OCI-LY7 (cell line): ENCODE data around the gene NHS. TPM values are rescaled to one million over a fixed set of nuclear protein-coding genes. Genes with fewer than 3 reads are reported as not detected.

Experiments
- BruUV-seq: library from RNA; stranded (reverse); fragments of 400-500 nt; replicated peaks from 2 replicates; lab custom pipeline; 2021; lab: Mats Ljungman, UMichigan
- CTCF ChIA-PET: fragments of 300-600 bp; sonication (Branson Sonifier 250); formaldehyde crosslinking; loops from one replicate; lab custom pipeline; 2022; ENCODE audit warnings: antibody characterized with exemption; ENCODE audit not compliant: unreplicated experiment; lab: Charles Lee
- POLR2A ChIA-PET: fragments of 300-600 bp; sonication (Branson Sonifier 250); formaldehyde crosslinking; loops from one replicate; lab custom pipeline; 2022; ENCODE audit warnings: antibody characterized with exemption; lab: Charles Lee
- DNase-seq: peaks from one replicate; pipeline ENCODE4 v3.0.0-alpha.2; 2015; ENCODE audit warnings: low spot score
- H2AFZ ChIP-seq: fragments of 200-600 bp; sonication (generic), shearing (Covaris generic); 2 replicates; pipeline ENCODE4 v1.6.1; 2014; ENCODE audit warnings: mild to moderate bottlenecking, antibody characterized with exemption, low read length, moderate library complexity
- H3K27ac ChIP-seq: fragments of 200-600 bp; sonication (generic); 2 replicates; pipeline ENCODE4 v1.5.1; 2014; ENCODE audit warnings: mixed run types, low read depth, mild to moderate bottlenecking, moderate library complexity, low read length, inconsistent platforms; ENCODE audit not compliant: poor library complexity, severe bottlenecking
- H3K36me3 ChIP-seq: fragments of 200-600 bp; sonication (generic); 2 replicates; pipeline ENCODE4 v1.6.1; 2014; ENCODE audit warnings: mild to moderate bottlenecking, antibody characterized with exemption, low read length, moderate library complexity, mixed read lengths; ENCODE audit not compliant: insufficient read depth
- H3K4me1 ChIP-seq: fragments of 200-600 bp; sonication (generic); 2 replicates; pipeline ENCODE4 v1.5.1; 2014; ENCODE audit warnings: mild to moderate bottlenecking, low read length; ENCODE audit not compliant: insufficient read depth, poor library complexity, severe bottlenecking
- H3K4me2 ChIP-seq: fragments of 200-600 bp; sonication (generic); 2 replicates; pipeline ENCODE4 v1.6.1; 2014; ENCODE audit warnings: mild to moderate bottlenecking, low read length
- H3K4me3 ChIP-seq: fragments of 200-600 bp; sonication (generic); 2 replicates; pipeline ENCODE4 v1.5.1; 2014; ENCODE audit warnings: mild to moderate bottlenecking, low read depth, low read length; ENCODE audit not compliant: poor library complexity, severe bottlenecking
- H3K79me2 ChIP-seq: fragments of 200-600 bp; sonication (generic); 2 replicates; pipeline ENCODE4 v1.6.1; 2016; ENCODE audit warnings: low read depth, mild to moderate bottlenecking, low read length, moderate library complexity, mixed read lengths; ENCODE audit not compliant: insufficient read depth
- H3K9me2 ChIP-seq: fragments of 200-600 bp; sonication (generic); 2 replicates; pipeline ENCODE4 v1.6.1; 2016; ENCODE audit warnings: mild to moderate bottlenecking, low read length, mixed read lengths; ENCODE audit not compliant: insufficient read depth
- H3K9me3 ChIP-seq: fragments of 200-600 bp; sonication (generic); 2 replicates; pipeline ENCODE4 v1.6.1; 2014; ENCODE audit warnings: mild to moderate bottlenecking, mixed run types, low read length, mixed read lengths
- H4K20me1 ChIP-seq: fragments of 200-600 bp; sonication (generic); 2 replicates; pipeline ENCODE4 v1.6.1; 2014; ENCODE audit warnings: mild to moderate bottlenecking, antibody characterized with exemption, low read length, moderate library complexity, mixed read lengths; ENCODE audit not compliant: insufficient read depth
- CTCF ChIP-seq: fragments of 200-600 bp; sonication (generic); conservative IDR thresholded peaks from 2 replicates; pipeline ENCODE4 v1.5.1; 2014; ENCODE audit warnings: mild to moderate bottlenecking, antibody characterized with exemption, low read length, moderate library complexity, mixed read lengths
- EZH2phosphoT487 ChIP-seq: fragments of 200-600 bp; sonication (generic); IDR thresholded peaks from 2 replicates; pipeline ENCODE4 v1.6.1; 2018; ENCODE audit warnings: low read depth, borderline replicate concordance, mild to moderate bottlenecking, mixed run types, antibody characterized with exemption, low read length, moderate library complexity, mixed read lengths
- intact Hi-C: fragments of 100-400 bp; cut with micrococcal nuclease; formaldehyde crosslinking; loops from one replicate; pipeline ENCODE4 v1.10.0; 2022; ENCODE audit not compliant: unreplicated experiment
- total RNA-seq, 2 experiments: library from RNA; depleted of rRNA in 1 of 2; stranded (reverse); fragments of >200 nt in 1 of 2; shearing (Covaris generic) in 1 of 2; gene quantifications; 2 replicates each; pipeline ENCODE4 v1.2.3, GENCODE V29; 2014 to 2022

Gene NHS
- total RNA-seq, 2 experiments from 2014 or later: not detected

DNA sequence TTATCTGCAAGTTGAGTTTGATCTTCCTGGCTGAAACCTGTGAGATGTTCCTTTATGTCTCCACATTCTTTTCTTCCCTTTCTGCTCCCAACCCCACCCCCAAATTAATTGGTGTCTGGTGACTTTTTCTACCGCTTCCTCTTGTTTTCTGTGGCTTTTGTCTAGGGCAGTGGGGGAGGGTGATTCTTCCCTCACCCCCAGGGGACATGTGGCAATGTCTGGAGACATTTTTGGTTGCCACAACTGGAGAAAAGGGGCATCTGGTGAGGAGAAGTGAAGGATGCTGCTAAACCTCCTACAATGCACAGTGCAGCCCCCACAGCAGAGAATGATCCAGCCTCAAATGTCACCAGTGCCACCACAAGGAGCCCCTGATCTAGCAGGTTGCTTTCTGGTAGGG lies 152.9 kb downstream of the NHS start:
- no TSS peak for BruUV-seq
- Histone ChIP-seq H3K4me3 (no peak overlapping the region), H4K20me1 (no peaks in the 10 kb centered on the region), H3K9me2 (no peaks in the 10 kb centered on the region), H3K27ac (no peak overlapping the region), H3K4me1 (no peaks in the 10 kb centered on the region), H3K79me2 (no peaks in the 10 kb centered on the region), H3K4me2 (no peak overlapping the region), H3K36me3 (no peaks in the 10 kb centered on the region), H3K9me3 (no peaks in the 10 kb centered on the region), H2AFZ (no peak overlapping the region)
- intact Hi-C loops: no loop called here
- no peak for DNase-seq
- CTCF ChIA-PET: no interaction called here
- TF ChIP-seq CTCF (no peak), EZH2phosphoT487 (no peak)
- POLR2A ChIA-PET: no interaction called here

DNA sequence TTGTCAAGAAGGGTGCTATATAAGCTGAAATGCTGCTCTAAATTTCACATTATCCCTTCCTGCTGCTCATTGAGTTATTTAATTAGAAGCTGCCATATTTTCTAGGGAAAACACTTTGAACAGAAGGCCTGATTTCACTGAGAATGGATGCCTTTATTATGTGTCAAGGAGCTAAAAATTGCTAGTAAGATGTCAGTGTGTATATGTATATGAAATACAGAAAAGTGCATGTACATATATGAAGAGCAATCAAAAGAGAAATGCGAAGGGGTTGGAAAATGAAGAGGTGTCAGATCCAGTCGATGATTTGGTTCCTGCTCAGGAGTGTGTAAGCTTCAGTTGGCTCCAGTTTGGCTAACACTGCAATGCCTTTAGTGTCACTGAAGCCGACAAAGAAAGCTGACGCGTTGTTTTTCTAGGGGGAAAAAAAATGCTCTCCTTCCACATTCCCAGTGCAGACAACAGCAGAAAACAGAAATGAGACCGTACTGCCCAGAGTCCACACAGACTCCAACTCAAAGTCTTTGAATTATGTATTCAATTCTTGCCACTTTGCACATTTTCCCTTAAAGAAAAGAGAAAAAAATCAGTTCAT lies 154.2 kb downstream of the NHS start:
- Histone ChIP-seq H3K9me2 (no peaks in the 10 kb centered on the region), H3K4me3 (no peak overlapping the region), H3K4me1 (no peaks in the 10 kb centered on the region), H3K9me3 (no peaks in the 10 kb centered on the region), H3K27ac (no peak overlapping the region), H2AFZ (no peak overlapping the region), H3K36me3 (no peaks in the 10 kb centered on the region), H3K4me2 (no peak overlapping the region), H4K20me1 (no peaks in the 10 kb centered on the region), H3K79me2 (no peaks in the 10 kb centered on the region)
- TF ChIP-seq CTCF: no peak
- no peak for TF ChIP-seq EZH2phosphoT487
- POLR2A ChIA-PET: no interaction called here
- no peak for DNase-seq
- CTCF ChIA-PET: no interaction called here
- intact Hi-C loops: no loop called here
- BruUV-seq: no TSS peak

DNA sequence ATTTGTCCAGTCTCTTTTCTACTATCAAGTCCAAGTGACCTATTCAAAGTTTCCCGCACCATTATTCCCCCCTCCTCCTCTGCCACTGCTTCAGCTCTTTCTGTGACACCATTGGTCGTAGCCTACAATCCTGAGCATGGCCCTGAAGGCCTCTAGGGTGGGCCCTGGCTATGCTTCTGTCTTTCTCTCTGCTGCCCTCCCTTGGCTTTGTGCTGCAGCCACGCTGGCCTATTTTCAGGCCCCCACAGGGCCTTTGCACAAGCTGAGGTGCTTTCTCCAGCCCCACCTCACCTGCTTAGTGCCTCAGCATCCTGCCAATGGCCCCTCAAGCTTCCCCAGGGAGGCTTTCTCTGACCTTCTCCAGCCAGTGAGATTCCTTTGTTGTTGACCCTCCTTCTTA lies 156.5 kb downstream of the NHS start:
- Histone ChIP-seq H3K36me3 (no peaks in the 10 kb centered on the region), H3K4me1 (no peaks in the 10 kb centered on the region), H3K79me2 (no peaks in the 10 kb centered on the region), H3K9me2 (no peaks in the 10 kb centered on the region), H3K9me3 (no peaks in the 10 kb centered on the region), H2AFZ (no peak overlapping the region), H4K20me1 (no peaks in the 10 kb centered on the region), H3K4me2 (no peak overlapping the region), H3K27ac (no peak overlapping the region), H3K4me3 (no peak overlapping the region)
- CTCF ChIA-PET: no interaction called here
- intact Hi-C loops: no loop called here
- TF ChIP-seq EZH2phosphoT487: no peak
- TF ChIP-seq CTCF: no peak
- DNase-seq: no peak
- POLR2A ChIA-PET: no interaction called here
- no TSS peak for BruUV-seq
